PC-3 (cell line): ENCODE results near the gene PRDM5. TPM values are rescaled to one million over a fixed set of nuclear protein-coding genes. Genes with fewer than 3 reads are reported as not detected.
A peak's percentile ranks its signal among the peaks of the same experiment; 100 is the strongest.

ENCODE experiments used
- ATAC-seq: fragments of 200-7000 bp; cut with Tn5 transposase; 2 replicates; pipeline ENCODE4 v1.9.1; 2020; ENCODE audit warnings: mild to moderate bottlenecking, moderate library complexity
- BruUV-seq: library from RNA; stranded (reverse); fragments of 400-500 nt; replicated peaks from 2 replicates; lab custom pipeline; 2021; lab: Mats Ljungman, UMichigan
- CTCF ChIA-PET: fragments of 300-600 bp; sonication (Branson Sonifier 250); formaldehyde crosslinking; loops from one replicate; lab custom pipeline; 2022; ENCODE audit warnings: antibody characterized with exemption; lab: Charles Lee
- POLR2A ChIA-PET: fragments of 300-600 bp; sonication (Branson Sonifier 250); formaldehyde crosslinking; loops from one replicate; lab custom pipeline; 2022; ENCODE audit warnings: antibody characterized with exemption; ENCODE audit not compliant: unreplicated experiment; lab: Charles Lee
- DNase-seq: peaks from one replicate; pipeline ENCODE4 v3.0.0-alpha.2; 2015
- H2AFZ ChIP-seq: fragments of 300-600 bp; sonication (generic); 2 replicates; pipeline ENCODE4 v1.6.0; 2016; ENCODE audit warnings: antibody characterized with exemption, low read length
- H3F3A ChIP-seq: fragments of 300-600 bp; sonication (generic); one replicate; pipeline ENCODE4 v1.6.0; 2017; ENCODE audit warnings: antibody characterized with exemption, low read length, control low read depth, mild to moderate bottlenecking; ENCODE audit not compliant: unreplicated experiment
- H3K27ac ChIP-seq: fragments of 300-600 bp; sonication (generic); 2 replicates; pipeline ENCODE4 v1.5.1; 2016; ENCODE audit warnings: mild to moderate bottlenecking, low read length
- H3K27me3 ChIP-seq: fragments of 300-600 bp; sonication (generic); 2 replicates; pipeline ENCODE4 v1.6.1; 2016; ENCODE audit warnings: low read length, mixed read lengths
- H3K36me3 ChIP-seq: fragments of 300-600 bp; sonication (generic); 2 replicates; pipeline ENCODE4 v1.6.1; 2016; ENCODE audit warnings: low read depth, mixed run types, low read length, mixed read lengths
- H3K4me1 ChIP-seq: fragments of 300-600 bp; sonication (generic); 2 replicates; pipeline ENCODE4 v1.5.1; 2016; ENCODE audit warnings: low read length; ENCODE audit not compliant: insufficient read depth
- H3K4me2 ChIP-seq: fragments of 300-600 bp; sonication (generic); 2 replicates; pipeline ENCODE4 v1.6.0; 2016; ENCODE audit warnings: low read length
- H3K4me3 ChIP-seq: fragments of 300-600 bp; sonication (generic); 2 replicates; pipeline ENCODE4 v1.5.1; 2016; ENCODE audit warnings: mild to moderate bottlenecking, low read length, mixed read lengths
- H3K79me2 ChIP-seq: fragments of 300-600 bp; sonication (generic); 2 replicates; pipeline ENCODE4 v1.6.1; 2017; ENCODE audit warnings: low read length, mixed read lengths
- H3K9ac ChIP-seq: fragments of 300-600 bp; sonication (generic); 2 replicates; pipeline ENCODE4 v1.6.0; 2016; ENCODE audit warnings: mild to moderate bottlenecking, low read length
- H3K9me2 ChIP-seq: fragments of 300-600 bp; sonication (generic); replicated peaks from 2 replicates; pipeline ENCODE4 v1.6.1; 2016; ENCODE audit warnings: mixed run types, low read length, mixed read lengths
- H3K9me3 ChIP-seq: fragments of 300-600 bp; sonication (generic); 2 replicates; pipeline ENCODE4 v1.6.1; 2016; ENCODE audit warnings: low read length, mixed read lengths
- H4K20me1 ChIP-seq: fragments of 300-600 bp; sonication (generic); 2 replicates; pipeline ENCODE4 v1.6.1; 2016; ENCODE audit warnings: low read length, mixed read lengths
- EZH2 ChIP-seq: fragments of 300-600 bp; sonication (generic); IDR thresholded peaks from one replicate; pipeline ENCODE4 v1.6.1; 2017; ENCODE audit warnings: antibody characterized with exemption, mild to moderate bottlenecking, low read length; ENCODE audit not compliant: unreplicated experiment
- EZH2phosphoT487 ChIP-seq: fragments of 300-600 bp; sonication (generic); IDR thresholded peaks from 2 replicates; pipeline ENCODE4 v1.6.1; 2018; ENCODE audit warnings: mild to moderate bottlenecking, antibody characterized with exemption, low read length, borderline replicate concordance
- intact Hi-C: fragments of 100-400 bp; cut with micrococcal nuclease; formaldehyde crosslinking; loops from 2 replicates; pipeline ENCODE4 v1.9.0; 2023
- total RNA-seq: library from RNA; depleted of rRNA; stranded (reverse); fragments of >200 nt; gene quantifications from 2 replicates; pipeline ENCODE4 v1.2.3, GENCODE V29; 2014
- TF ChIP-seq, protein P1 (sequence below): fragments of 300-600 bp; sonication (generic); conservative IDR thresholded peaks from 2 replicates; pipeline ENCODE4 v1.5.1; 2017; ENCODE audit warnings: antibody characterized with exemption, low read depth, mild to moderate bottlenecking, low read length

Gene PRDM5
- total RNA-seq, 1 experiment from 2014 or later = 2.4 TPM

GRCh38 chr4:120919358-120919757 is 3.2 kb downstream of the PRDM5 start:
- Histone ChIP-seq H3K27me3 (no peaks in the 10 kb centered on the region), H3K4me1 (peaks cover 12% of the 10 kb centered on the region), H3K4me2 (no peak overlapping the region), H3F3A (no peaks in the 10 kb centered on the region), H3K9me3 (no peaks in the 10 kb centered on the region), H3K4me3 (no peak overlapping the region), H3K79me2 (no peaks in the 10 kb centered on the region), H3K27ac (no peak overlapping the region), H4K20me1 (no peaks in the 10 kb centered on the region), H3K9me2 (no peaks in the 10 kb centered on the region), H2AFZ (no peak overlapping the region), H3K9ac (no peak overlapping the region), H3K36me3 (no peaks in the 10 kb centered on the region)
- intact Hi-C loops = loop anchor here (2.0 kb wide), 1 partner anchor 201 kb away; no protein-coding TSS in a partner anchor
- DNase-seq = no peak
- CTCF ChIA-PET = no interaction called here
- POLR2A ChIA-PET = no interaction called here
- ATAC-seq = no peak
- BruUV-seq = no TSS peak
- TF ChIP-seq, protein P1, sequence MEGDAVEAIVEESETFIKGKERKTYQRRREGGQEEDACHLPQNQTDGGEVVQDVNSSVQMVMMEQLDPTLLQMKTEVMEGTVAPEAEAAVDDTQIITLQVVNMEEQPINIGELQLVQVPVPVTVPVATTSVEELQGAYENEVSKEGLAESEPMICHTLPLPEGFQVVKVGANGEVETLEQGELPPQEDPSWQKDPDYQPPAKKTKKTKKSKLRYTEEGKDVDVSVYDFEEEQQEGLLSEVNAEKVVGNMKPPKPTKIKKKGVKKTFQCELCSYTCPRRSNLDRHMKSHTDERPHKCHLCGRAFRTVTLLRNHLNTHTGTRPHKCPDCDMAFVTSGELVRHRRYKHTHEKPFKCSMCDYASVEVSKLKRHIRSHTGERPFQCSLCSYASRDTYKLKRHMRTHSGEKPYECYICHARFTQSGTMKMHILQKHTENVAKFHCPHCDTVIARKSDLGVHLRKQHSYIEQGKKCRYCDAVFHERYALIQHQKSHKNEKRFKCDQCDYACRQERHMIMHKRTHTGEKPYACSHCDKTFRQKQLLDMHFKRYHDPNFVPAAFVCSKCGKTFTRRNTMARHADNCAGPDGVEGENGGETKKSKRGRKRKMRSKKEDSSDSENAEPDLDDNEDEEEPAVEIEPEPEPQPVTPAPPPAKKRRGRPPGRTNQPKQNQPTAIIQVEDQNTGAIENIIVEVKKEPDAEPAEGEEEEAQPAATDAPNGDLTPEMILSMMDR = peak; percentile 45; the same call in 1 of the 2 replicates
- no peak for TF ChIP-seq EZH2phosphoT487
- TF ChIP-seq EZH2 = no peak

- intact Hi-C loops = loop anchor here (2.0 kb wide), 1 partner anchor 200 kb away; no protein-coding TSS in a partner anchor
Observed at GRCh38 chr4:120918788-120919187, 3.7 kb downstream of the PRDM5 start.

DNA sequence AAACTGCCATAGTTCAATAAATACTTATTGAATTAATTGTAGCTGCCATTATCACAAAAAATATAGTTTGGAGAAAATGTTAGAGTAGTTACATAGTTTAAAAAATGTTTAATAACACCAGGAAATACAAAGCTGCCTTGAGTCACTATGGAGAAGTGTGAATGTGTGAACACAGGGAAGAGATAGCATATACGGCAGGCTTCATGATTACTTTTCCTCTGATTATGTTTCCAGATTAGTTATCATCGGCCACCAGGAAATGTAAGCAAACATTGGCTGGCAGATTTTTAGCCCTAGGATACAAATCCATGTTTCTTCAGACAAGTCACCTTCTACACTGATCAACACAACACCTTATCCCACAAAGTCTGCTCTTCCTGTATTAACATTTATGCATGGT is 4.4 kb downstream of the PRDM5 start:
- no peaks in the 10 kb centered on the region for H3K9me2 ChIP-seq
- peaks cover 10% of the 10 kb centered on the region for H3K4me1 ChIP-seq
- no peak for DNase-seq
- no peaks in the 10 kb centered on the region for H3K36me3 ChIP-seq
- H3K27ac ChIP-seq = no peak overlapping the region
- POLR2A ChIA-PET = no interaction called here
- H3K79me2 ChIP-seq = no peaks in the 10 kb centered on the region
- H3K9me3 ChIP-seq = no peaks in the 10 kb centered on the region
- H4K20me1 ChIP-seq = no peaks in the 10 kb centered on the region
- H2AFZ ChIP-seq = no peak overlapping the region
- intact Hi-C loops = loop anchor here (2.0 kb wide), 1 partner anchor 199 kb away; no protein-coding TSS in a partner anchor
- H3F3A ChIP-seq = no peaks in the 10 kb centered on the region
- BruUV-seq = no TSS peak
- H3K27me3 ChIP-seq = no peaks in the 10 kb centered on the region
- H3K4me2 ChIP-seq = no peak overlapping the region
- no peak for ATAC-seq
- H3K4me3 ChIP-seq = no peak overlapping the region
- TF ChIP-seq EZH2 (no peak), EZH2phosphoT487 (no peak)
- TF ChIP-seq, protein P1 = no peak
- no peak overlapping the region for H3K9ac ChIP-seq
- CTCF ChIA-PET = no interaction called here

More at GRCh38 chr4:120918788-120919187, 3.7 kb downstream of the PRDM5 start:
- Histone ChIP-seq H3K79me2 (no peaks in the 10 kb centered on the region), H3K27me3 (no peaks in the 10 kb centered on the region), H3K27ac (no peak overlapping the region), H3K9me3 (no peaks in the 10 kb centered on the region), H3K4me3 (no peak overlapping the region), H4K20me1 (no peaks in the 10 kb centered on the region), H3K4me2 (no peak overlapping the region), H2AFZ (no peak overlapping the region), H3K9me2 (no peaks in the 10 kb centered on the region), H3K36me3 (no peaks in the 10 kb centered on the region), H3K4me1 (peaks cover 10% of the 10 kb centered on the region), H3F3A (no peaks in the 10 kb centered on the region), H3K9ac (no peak overlapping the region)
- POLR2A ChIA-PET = no interaction called here
- TF ChIP-seq, protein P1 = no peak
- TF ChIP-seq EZH2phosphoT487 (no peak), EZH2 (no peak)
- CTCF ChIA-PET = no interaction called here
- BruUV-seq = no TSS peak
- DNase-seq (no peak), ATAC-seq (no peak)
